Left ventricle myocardium inferior (tissue), 1 donor: ENCODE data around the gene NT5DC4. TPM values are rescaled to one million over a fixed set of nuclear protein-coding genes. Genes with fewer than 3 reads are reported as not detected.
A peak's percentile ranks its signal among the peaks of the same experiment; 100 is the strongest.

Source experiments
- DNase-seq: peaks from one replicate; pipeline ENCODE4 v3.0.0-alpha.2; 2020
- H3K27ac ChIP-seq: fragments of 200-600 bp; replicated peaks from 2 replicates; pipeline ENCODE4 v1.8.0; 2021
- H3K27me3 ChIP-seq: fragments of 200-600 bp; 2 replicates; pipeline ENCODE4 v1.8.0; 2021; ENCODE audit warnings: low read depth
- H3K36me3 ChIP-seq: fragments of 200-600 bp; 2 replicates; pipeline ENCODE4 v1.8.0; 2021
- H3K4me1 ChIP-seq: fragments of 200-600 bp; 2 replicates; pipeline ENCODE4 v1.8.0; 2021
- H3K4me3 ChIP-seq: fragments of 200-600 bp; 2 replicates; pipeline ENCODE4 v1.8.0; 2021; ENCODE audit warnings: mild to moderate bottlenecking, moderate library complexity
- H3K9me3 ChIP-seq: fragments of 200-600 bp; replicated peaks from 2 replicates; pipeline ENCODE4 v1.8.0; 2021
- intact Hi-C: fragments of 100-400 bp; cut with micrococcal nuclease; formaldehyde crosslinking; loops from one replicate; pipeline ENCODE4 v1.11.0; 2022
- total RNA-seq: library from RNA; stranded (reverse); fragmentation: NEBNext Ultra II Directional; extraction: Animal tissue kit (Norgen Biotek cat#: 25700); gene quantifications from one replicate; pipeline ENCODE4 v1.2.1, GENCODE V29; 2021
- TF ChIP-seq, protein P1 (sequence below): fragments of 200-600 bp; IDR thresholded peaks from 2 replicates; pipeline ENCODE4 v1.8.0; 2021; ENCODE audit warnings: antibody characterized with exemption, mild to moderate bottlenecking, borderline replicate concordance
- donor health status: DM: no; HTN: yes; CAD: no; lungs with severe emphysema.

NT5DC4 gene
- total RNA-seq, 1 donor from 2014 or later = not detected

DNA sequence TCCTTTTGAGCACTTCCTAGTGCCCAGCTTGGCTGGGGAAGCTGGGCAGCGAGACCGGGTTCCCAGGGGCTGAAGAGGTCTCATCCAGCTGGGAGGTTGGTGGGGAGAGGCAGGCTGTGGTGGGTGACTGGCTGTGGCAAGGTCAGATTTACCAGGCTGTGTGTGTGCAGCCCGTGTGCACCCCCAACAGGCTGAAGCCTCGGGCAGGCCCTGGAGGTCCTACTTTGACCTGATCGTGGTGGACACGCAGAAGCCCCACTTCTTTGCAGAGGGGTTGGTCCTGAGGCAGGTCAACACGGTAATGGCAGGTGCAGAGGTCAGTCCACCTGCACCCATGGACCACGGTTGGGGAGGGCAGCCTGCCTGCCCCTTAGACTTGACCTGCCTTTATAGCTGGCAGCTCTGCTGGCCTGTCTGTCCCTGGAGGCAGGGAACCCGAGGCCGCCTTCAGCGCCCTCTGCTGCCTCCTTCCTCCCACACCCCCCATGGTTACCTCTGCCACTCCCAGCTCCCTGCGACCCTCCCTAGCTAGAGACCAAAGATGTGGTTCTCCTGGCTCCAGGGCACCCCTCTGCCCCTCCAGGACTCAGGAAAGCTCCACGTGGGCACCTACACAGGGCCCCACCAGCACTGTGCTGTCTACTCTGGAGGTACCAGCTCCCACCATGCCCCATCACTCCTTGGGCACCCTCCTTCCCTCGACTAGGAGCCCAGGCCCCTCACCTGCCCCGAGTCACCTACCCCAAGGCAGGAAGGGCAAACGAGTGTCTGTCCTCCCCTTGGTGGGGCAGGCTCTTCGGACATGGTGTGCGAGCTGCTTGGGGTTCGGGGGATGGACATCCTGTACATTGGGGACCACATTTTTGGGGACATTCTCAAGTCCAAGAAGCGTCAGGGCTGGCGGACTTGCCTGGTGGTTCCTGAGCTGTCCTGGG, 4.0 kb downstream of the NT5DC4 start:
- H3K36me3 ChIP-seq = no peaks in the 10 kb centered on the region
- H3K9me3 ChIP-seq = no peaks in the 10 kb centered on the region
- TF ChIP-seq, protein P1, sequence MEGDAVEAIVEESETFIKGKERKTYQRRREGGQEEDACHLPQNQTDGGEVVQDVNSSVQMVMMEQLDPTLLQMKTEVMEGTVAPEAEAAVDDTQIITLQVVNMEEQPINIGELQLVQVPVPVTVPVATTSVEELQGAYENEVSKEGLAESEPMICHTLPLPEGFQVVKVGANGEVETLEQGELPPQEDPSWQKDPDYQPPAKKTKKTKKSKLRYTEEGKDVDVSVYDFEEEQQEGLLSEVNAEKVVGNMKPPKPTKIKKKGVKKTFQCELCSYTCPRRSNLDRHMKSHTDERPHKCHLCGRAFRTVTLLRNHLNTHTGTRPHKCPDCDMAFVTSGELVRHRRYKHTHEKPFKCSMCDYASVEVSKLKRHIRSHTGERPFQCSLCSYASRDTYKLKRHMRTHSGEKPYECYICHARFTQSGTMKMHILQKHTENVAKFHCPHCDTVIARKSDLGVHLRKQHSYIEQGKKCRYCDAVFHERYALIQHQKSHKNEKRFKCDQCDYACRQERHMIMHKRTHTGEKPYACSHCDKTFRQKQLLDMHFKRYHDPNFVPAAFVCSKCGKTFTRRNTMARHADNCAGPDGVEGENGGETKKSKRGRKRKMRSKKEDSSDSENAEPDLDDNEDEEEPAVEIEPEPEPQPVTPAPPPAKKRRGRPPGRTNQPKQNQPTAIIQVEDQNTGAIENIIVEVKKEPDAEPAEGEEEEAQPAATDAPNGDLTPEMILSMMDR = no peak
- H3K27ac ChIP-seq = no peak overlapping the region
- no peak overlapping the region for H3K4me3 ChIP-seq
- no peak for DNase-seq
- intact Hi-C loops = loop anchor here (10.0 kb wide), 1 partner anchor 100 kb away; no protein-coding TSS in a partner anchor
- peaks cover 29% of the 10 kb centered on the region for H3K27me3 ChIP-seq
- H3K4me1 ChIP-seq = no peaks in the 10 kb centered on the region

DNA sequence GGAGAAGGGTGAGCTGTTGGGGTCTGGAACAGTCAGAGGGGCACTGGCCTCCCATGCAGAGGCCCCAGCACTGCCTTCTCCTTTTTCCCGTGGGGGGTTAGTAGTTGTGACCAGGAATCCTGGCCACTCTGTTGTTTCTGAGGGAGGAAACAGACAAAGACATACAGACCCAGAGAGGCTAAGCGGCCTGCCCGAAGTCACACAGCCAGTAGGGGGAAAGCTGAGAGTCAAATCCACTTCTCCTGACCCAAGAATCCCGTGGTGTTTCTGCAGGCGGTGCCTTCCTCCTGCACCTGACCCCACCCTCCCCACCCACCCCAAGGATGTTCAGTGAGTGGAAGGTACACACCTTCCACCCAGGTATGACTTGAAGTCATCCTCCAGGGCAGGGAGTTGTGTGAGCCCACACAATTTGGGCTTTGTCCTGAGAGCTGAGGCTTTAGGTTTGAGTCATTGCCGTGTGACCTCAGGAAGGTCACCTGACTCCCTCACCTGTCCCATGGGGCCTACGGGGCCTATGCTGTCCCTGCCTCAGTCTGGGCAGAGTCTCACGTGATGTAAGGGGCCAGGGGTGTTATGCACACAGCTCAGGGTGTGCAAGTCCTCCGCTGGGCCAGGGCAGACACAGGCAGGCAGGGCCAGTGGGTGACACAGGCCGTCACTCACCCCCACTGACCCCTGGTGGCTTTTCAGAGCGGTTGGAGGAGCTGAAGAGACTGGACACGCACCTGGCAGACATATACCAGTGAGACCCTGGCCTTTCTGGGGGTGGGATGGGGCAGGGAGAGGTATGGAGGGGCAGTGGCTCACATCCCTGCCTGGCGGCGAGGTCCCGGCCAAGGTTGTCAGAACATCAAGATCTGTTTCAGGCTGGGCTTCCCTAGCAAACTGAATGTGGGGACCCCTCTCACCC, 5.0 kb downstream of the NT5DC4 start:
- DNase-seq = no peak
- no peak overlapping the region for H3K4me3 ChIP-seq
- no peaks in the 10 kb centered on the region for H3K9me3 ChIP-seq
- H3K27me3 ChIP-seq = peaks cover 29% of the 10 kb centered on the region
- no peaks in the 10 kb centered on the region for H3K36me3 ChIP-seq
- no peaks in the 10 kb centered on the region for H3K4me1 ChIP-seq
- intact Hi-C loops = loop anchor here (10.0 kb wide), 1 partner anchor 101 kb away; no protein-coding TSS in a partner anchor
- no peak overlapping the region for H3K27ac ChIP-seq
- TF ChIP-seq, protein P1 = no peak

- Histone ChIP-seq H3K27me3 (peaks cover 29% of the 10 kb centered on the region), H3K9me3 (no peaks in the 10 kb centered on the region), H3K4me1 (no peaks in the 10 kb centered on the region), H3K36me3 (no peaks in the 10 kb centered on the region), H3K4me3 (no peak overlapping the region), H3K27ac (no peak overlapping the region)
- intact Hi-C loops = loop anchor here (10.0 kb wide), 1 partner anchor 102 kb away; no protein-coding TSS in a partner anchor
- TF ChIP-seq, protein P1 = peak; percentile 95
- peak; percentile 86 for DNase-seq
Observed at GRCh38 chr2:112726487-112727190, 5.8 kb downstream of the NT5DC4 start.

GRCh38 chr2:112727276-112728028, 6.6 kb downstream of the NT5DC4 start:
- TF ChIP-seq, protein P1 = no peak
- no peak for DNase-seq
- Histone ChIP-seq H3K36me3 (no peaks in the 10 kb centered on the region), H3K27me3 (peaks cover 29% of the 10 kb centered on the region), H3K9me3 (no peaks in the 10 kb centered on the region), H3K4me3 (no peak overlapping the region), H3K27ac (no peak overlapping the region), H3K4me1 (no peaks in the 10 kb centered on the region)
- intact Hi-C loops = loop anchor here (10.0 kb wide), 1 partner anchor 103 kb away; no protein-coding TSS in a partner anchor
